Neural cell (in vitro differentiated cells): ENCODE data around the gene WNT10A. TPM values are rescaled to one million over a fixed set of nuclear protein-coding genes. Genes with fewer than 3 reads are reported as not detected.

Experiments
- H2AFZ ChIP-seq: fragments of 200-600, 300-800 bp; sonication (generic), shearing (Covaris generic); 2 replicates; pipeline ENCODE4 v1.6.0; 2014; ENCODE audit warnings: low read depth, mild to moderate bottlenecking, antibody characterized with exemption, low read length, moderate library complexity
- H3F3A ChIP-seq: fragments of 200-600 bp; shearing (Covaris generic); 2 replicates; pipeline ENCODE4 v1.6.1; 2016; ENCODE audit warnings: mild to moderate bottlenecking, moderate library complexity, mixed read lengths, antibody characterized with exemption, low read length; ENCODE audit not compliant: insufficient read depth, poor library complexity, severe bottlenecking
- H3K27ac ChIP-seq: fragments of 200-600, 300-800 bp; sonication (generic), shearing (Covaris generic); 2 replicates; pipeline ENCODE4 v1.5.1; 2014; ENCODE audit warnings: mild to moderate bottlenecking, low read length, moderate library complexity
- H3K27me3 ChIP-seq: fragments of 300-800, 200-600 bp; sonication (generic), shearing (Covaris generic); 2 replicates; pipeline ENCODE4 v1.6.0; 2014; ENCODE audit warnings: mild to moderate bottlenecking, low read depth, low read length, moderate library complexity; ENCODE audit not compliant: insufficient read depth
- H3K36me3 ChIP-seq: fragments of 300-800, 200-600 bp; sonication (generic), shearing (Covaris generic); 2 replicates; pipeline ENCODE4 v1.5.1; 2014; ENCODE audit warnings: mild to moderate bottlenecking, antibody characterized with exemption, low read length, moderate library complexity; ENCODE audit not compliant: insufficient read depth
- H3K4me2 ChIP-seq: fragments of 300-800, 200-600 bp; sonication (generic), shearing (Covaris generic); 2 replicates; pipeline ENCODE4 v1.6.0; 2014; ENCODE audit warnings: mild to moderate bottlenecking, low read length
- H3K4me3 ChIP-seq: fragments of 300-800, 200-600 bp; sonication (generic), shearing (Covaris generic); 2 replicates; pipeline ENCODE4 v1.5.1; 2014; ENCODE audit warnings: mild to moderate bottlenecking, low read length, moderate library complexity
- H3K79me2 ChIP-seq: fragments of 200-600 bp; shearing (Covaris generic); replicated peaks from 2 replicates; pipeline ENCODE4 v1.6.0; 2014; ENCODE audit warnings: mild to moderate bottlenecking, low read length, moderate library complexity; ENCODE audit not compliant: insufficient read depth
- H3K9ac ChIP-seq: fragments of 300-800, 200-600 bp; sonication (generic), shearing (Covaris generic); 2 replicates; pipeline ENCODE4 v1.6.1; 2016; ENCODE audit warnings: mild to moderate bottlenecking, low read length, mixed read lengths
- H3K9me2 ChIP-seq: fragments of 200-600 bp; shearing (Covaris generic); 2 replicates; pipeline ENCODE4 v1.6.1; 2016; ENCODE audit warnings: mild to moderate bottlenecking, low read length, mixed read lengths; ENCODE audit not compliant: insufficient read depth
- H3K9me3 ChIP-seq: fragments of 200-600, 300-800 bp; sonication (generic), shearing (Covaris generic); 2 replicates; pipeline ENCODE4 v1.6.1; 2016; ENCODE audit warnings: mild to moderate bottlenecking, mixed run types, low read length, moderate library complexity, mixed read lengths
- H4K20me1 ChIP-seq: fragments of 200-600 bp; shearing (Covaris generic); 2 replicates; pipeline ENCODE4 v1.6.1; 2016; ENCODE audit warnings: mild to moderate bottlenecking, mixed run types; ENCODE audit not compliant: insufficient read depth
- CTCF ChIP-seq: fragments of 450-650 bp; IDR thresholded peaks from 2 replicates; pipeline ENCODE4 v1.5.1; 2014; ENCODE audit warnings: antibody characterized with exemption, mild to moderate bottlenecking, moderate library complexity; ENCODE audit not compliant: poor library complexity, severe bottlenecking
- EP300 ChIP-seq: fragments of 450-650 bp; conservative IDR thresholded peaks from 2 replicates; pipeline ENCODE4 v1.6.1; 2014; ENCODE audit warnings: antibody characterized with exemption, mild to moderate bottlenecking, moderate library complexity; ENCODE audit not compliant: poor library complexity, severe bottlenecking
- EZH2 ChIP-seq: fragments of 200-600, 300-800 bp; shearing (Covaris generic), sonication (generic); IDR thresholded peaks from 2 replicates; pipeline ENCODE4 v1.6.1; 2014; ENCODE audit warnings: antibody characterized with exemption, low read length, borderline replicate concordance, mild to moderate bottlenecking; ENCODE audit not compliant: insufficient read depth, poor library complexity, severe bottlenecking
- MXI1 ChIP-seq: fragments of 450-650 bp; conservative IDR thresholded peaks from 2 replicates; pipeline ENCODE4 v1.6.1; 2014; ENCODE audit warnings: antibody characterized with exemption, mild to moderate bottlenecking; ENCODE audit not compliant: poor library complexity, severe bottlenecking
- POLR2AphosphoS5 ChIP-seq: IDR thresholded peaks from 2 replicates; pipeline ENCODE4 v1.6.1; 2012
- RAD21 ChIP-seq: fragments of 450-650 bp; conservative IDR thresholded peaks from 2 replicates; pipeline ENCODE4 v1.6.1; 2014; ENCODE audit warnings: antibody characterized with exemption, mild to moderate bottlenecking, moderate library complexity
- REST ChIP-seq: IDR thresholded peaks from 2 replicates; pipeline ENCODE4 v1.6.1; 2012; ENCODE audit warnings: borderline replicate concordance
- SMC3 ChIP-seq: fragments of 450-650 bp; conservative IDR thresholded peaks from 2 replicates; pipeline ENCODE4 v1.6.1; 2014; ENCODE audit warnings: antibody characterized with exemption, mild to moderate bottlenecking, moderate library complexity; ENCODE audit not compliant: poor library complexity
- TAF1 ChIP-seq: IDR thresholded peaks from 2 replicates; pipeline ENCODE4 v1.6.1; 2012; ENCODE audit warnings: low read depth
- polyA plus RNA-seq: library from polyadenylated mRNA; depleted of rRNA; stranded (reverse); fragments of >200 nt; gene quantifications from 2 replicates; pipeline ENCODE4 v1.2.3, GENCODE V29; 2014

Gene WNT10A
- polyA plus RNA-seq, 1 donor from 2014 or later = 0.14 TPM

GRCh38 chr2:218856896-218857243 lies 23.8 kb upstream of the WNT10A start:
- TF ChIP-seq RAD21 = no peak
- no peak for TF ChIP-seq SMC3
- TF ChIP-seq TAF1 = no peak
- TF ChIP-seq CTCF = no peak
- no peak for TF ChIP-seq EP300
- TF ChIP-seq REST = no peak
- no peak for TF ChIP-seq MXI1
- TF ChIP-seq EZH2 = no peak
- no peak for TF ChIP-seq POLR2AphosphoS5
- Histone ChIP-seq H3K36me3 (no peaks in the 10 kb centered on the region), H2AFZ (no peak overlapping the region), H3K4me2 (no peak overlapping the region), H3K79me2 (no peaks in the 10 kb centered on the region), H3K27me3 (peaks cover 91% of the 10 kb centered on the region), H3K9ac (no peak overlapping the region), H3K27ac (no peak overlapping the region), H3K9me3 (no peaks in the 10 kb centered on the region), H3K4me3 (no peak overlapping the region), H3F3A (no peaks in the 10 kb centered on the region), H3K9me2 (no peaks in the 10 kb centered on the region), H4K20me1 (no peaks in the 10 kb centered on the region)

- Histone ChIP-seq H3K27ac (no peak overlapping the region), H3K4me2 (no peak overlapping the region), H3K9ac (no peak overlapping the region), H3K27me3 (peaks cover 97% of the 10 kb centered on the region), H3K79me2 (no peaks in the 10 kb centered on the region), H2AFZ (no peak overlapping the region), H3K9me3 (no peaks in the 10 kb centered on the region), H3K4me3 (no peak overlapping the region), H3F3A (no peaks in the 10 kb centered on the region), H3K36me3 (no peaks in the 10 kb centered on the region), H4K20me1 (no peaks in the 10 kb centered on the region), H3K9me2 (no peaks in the 10 kb centered on the region)
- no peak for TF ChIP-seq EZH2
These were observed 23.1 kb upstream of the WNT10A start for GRCh38 chr2:218857371-218858137.
